ENCODE measurements around the gene PATL1. TPM values are rescaled to one million over a fixed set of nuclear protein-coding genes. Genes with fewer than 3 reads are reported as not detected.

The PATL1 gene
- total RNA-seq, 1 experiment from 2014 or later, result 55.0 TPM

- intact Hi-C loops (cut with micrococcal nuclease; ENCODE audit: unreplicated experiment), result no loop called here
- H3F3A ChIP-seq (ENCODE audit: insufficient read depth, low read depth), result no peaks in the 10 kb centered on the region
- no TSS peak for BruUV-seq (replicated peaks)
- no peak overlapping the region for H2AFZ ChIP-seq
- TF ChIP-seq EZH2 (IDR thresholded peaks at IDR 0.05; ENCODE audit: low read depth) (no peak), CTCF (conservative IDR thresholded peaks at IDR 0.05) (no peak)
- no peaks in the 10 kb centered on the region for H3K4me1 ChIP-seq (replicated peaks; ENCODE audit: insufficient read depth)
- no peak for DNase-seq
- no peaks in the 10 kb centered on the region for H3K27me3 ChIP-seq (ENCODE audit: insufficient read depth, low read depth)
- no peak overlapping the region for H3K4me3 ChIP-seq
- H3K79me2 ChIP-seq (ENCODE audit: low read depth), result no peaks in the 10 kb centered on the region
- H3K4me2 ChIP-seq, result no peak overlapping the region
- H3K36me3 ChIP-seq (ENCODE audit: low read depth), result no peaks in the 10 kb centered on the region
- ChIA-PET POLR2A (ENCODE audit: unreplicated experiment) (no interaction called here), CTCF (no interaction called here)
- H3K9me3 ChIP-seq (ENCODE audit: insufficient read depth, low read depth), result no peaks in the 10 kb centered on the region
- no peaks in the 10 kb centered on the region for H4K20me1 ChIP-seq (ENCODE audit: insufficient read depth)
- H3K9me2 ChIP-seq (ENCODE audit: insufficient read depth), result no peaks in the 10 kb centered on the region
- no peak overlapping the region for H3K27ac ChIP-seq
Observed at GRCh38 chr11:59679347-59679746, 10.5 kb upstream of the PATL1 start.

DNA sequence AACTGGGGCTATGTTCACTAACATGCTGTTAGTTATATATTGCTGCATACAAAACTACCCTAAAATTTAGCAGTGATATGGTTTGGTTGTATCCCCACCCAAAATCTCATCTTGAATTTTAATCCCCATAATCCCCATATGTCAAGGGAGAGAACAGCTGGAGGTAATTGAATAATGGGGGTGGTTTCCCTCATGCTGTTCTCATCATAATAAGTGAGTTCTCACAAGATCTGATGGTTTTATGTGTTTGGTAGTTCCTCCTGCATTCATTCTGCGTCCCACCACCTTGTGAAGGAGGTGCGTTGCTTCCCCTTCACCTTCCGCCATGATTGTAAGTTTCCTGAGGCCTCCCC lies 10.0 kb upstream of the PATL1 start:
- no peaks in the 10 kb centered on the region for H3K36me3 ChIP-seq (ENCODE audit: low read depth)
- no peaks in the 10 kb centered on the region for H3K9me2 ChIP-seq (ENCODE audit: insufficient read depth)
- H3F3A ChIP-seq (ENCODE audit: insufficient read depth, low read depth), result no peaks in the 10 kb centered on the region
- H3K79me2 ChIP-seq (ENCODE audit: low read depth), result no peaks in the 10 kb centered on the region
- ChIA-PET CTCF (no interaction called here), POLR2A (ENCODE audit: unreplicated experiment) (no interaction called here)
- BruUV-seq (replicated peaks), result no TSS peak
- no peaks in the 10 kb centered on the region for H3K4me1 ChIP-seq (replicated peaks; ENCODE audit: insufficient read depth)
- no peak for DNase-seq
- no peak for TF ChIP-seq EZH2 (IDR thresholded peaks at IDR 0.05; ENCODE audit: low read depth)
- TF ChIP-seq CTCF (conservative IDR thresholded peaks at IDR 0.05), result no peak
- H3K9me3 ChIP-seq (ENCODE audit: insufficient read depth, low read depth), result no peaks in the 10 kb centered on the region
- H3K4me3 ChIP-seq, result no peak overlapping the region
- no peak overlapping the region for H2AFZ ChIP-seq
- no peaks in the 10 kb centered on the region for H3K27me3 ChIP-seq (ENCODE audit: insufficient read depth, low read depth)
- intact Hi-C loops (cut with micrococcal nuclease; ENCODE audit: unreplicated experiment), result no loop called here
- no peak overlapping the region for H3K4me2 ChIP-seq
- no peak overlapping the region for H3K27ac ChIP-seq
- H4K20me1 ChIP-seq (ENCODE audit: insufficient read depth), result no peaks in the 10 kb centered on the region

GRCh38 chr11:59678118-59678812 lies 9.4 kb upstream of the PATL1 start:
- Histone ChIP-seq H3K4me1 (replicated peaks; ENCODE audit: insufficient read depth) (no peaks in the 10 kb centered on the region), H3K4me3 (no peak overlapping the region), H3K79me2 (ENCODE audit: low read depth) (no peaks in the 10 kb centered on the region), H3K4me2 (no peak overlapping the region), H3K27me3 (ENCODE audit: insufficient read depth, low read depth) (no peaks in the 10 kb centered on the region), H2AFZ (no peak overlapping the region), H4K20me1 (ENCODE audit: insufficient read depth) (no peaks in the 10 kb centered on the region), H3K9me2 (ENCODE audit: insufficient read depth) (no peaks in the 10 kb centered on the region), H3K36me3 (ENCODE audit: low read depth) (no peaks in the 10 kb centered on the region), H3F3A (ENCODE audit: insufficient read depth, low read depth) (no peaks in the 10 kb centered on the region), H3K9me3 (ENCODE audit: insufficient read depth, low read depth) (no peaks in the 10 kb centered on the region), H3K27ac (no peak overlapping the region)
- no peak for TF ChIP-seq EZH2 (IDR thresholded peaks at IDR 0.05; ENCODE audit: low read depth)
- peak; percentile 35; the same call in 1 of the 2 replicates for TF ChIP-seq CTCF (conservative IDR thresholded peaks at IDR 0.05)
- intact Hi-C loops (cut with micrococcal nuclease; ENCODE audit: unreplicated experiment), result no loop called here
- BruUV-seq (replicated peaks), result no TSS peak
- CTCF ChIA-PET, result interaction anchor here (0.5 kb wide), 1 partner anchor 20 kb away, joined by 4 read pairs; no protein-coding TSS in a partner anchor
- POLR2A ChIA-PET (ENCODE audit: unreplicated experiment), result no interaction called here
- no peak for DNase-seq

Measured in PC-9 (cell line).